Measurements from ENCODE around the gene RYR3.

Gene RYR3

GRCh38 chr15:33442449-33442848 lies 131.7 kb downstream of the RYR3 start (continued):
- TF ChIP-seq, protein P1, sequence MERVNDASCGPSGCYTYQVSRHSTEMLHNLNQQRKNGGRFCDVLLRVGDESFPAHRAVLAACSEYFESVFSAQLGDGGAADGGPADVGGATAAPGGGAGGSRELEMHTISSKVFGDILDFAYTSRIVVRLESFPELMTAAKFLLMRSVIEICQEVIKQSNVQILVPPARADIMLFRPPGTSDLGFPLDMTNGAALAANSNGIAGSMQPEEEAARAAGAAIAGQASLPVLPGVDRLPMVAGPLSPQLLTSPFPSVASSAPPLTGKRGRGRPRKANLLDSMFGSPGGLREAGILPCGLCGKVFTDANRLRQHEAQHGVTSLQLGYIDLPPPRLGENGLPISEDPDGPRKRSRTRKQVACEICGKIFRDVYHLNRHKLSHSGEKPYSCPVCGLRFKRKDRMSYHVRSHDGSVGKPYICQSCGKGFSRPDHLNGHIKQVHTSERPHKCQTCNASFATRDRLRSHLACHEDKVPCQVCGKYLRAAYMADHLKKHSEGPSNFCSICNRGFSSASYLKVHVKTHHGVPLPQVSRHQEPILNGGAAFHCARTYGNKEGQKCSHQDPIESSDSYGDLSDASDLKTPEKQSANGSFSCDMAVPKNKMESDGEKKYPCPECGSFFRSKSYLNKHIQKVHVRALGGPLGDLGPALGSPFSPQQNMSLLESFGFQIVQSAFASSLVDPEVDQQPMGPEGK (CRISPR knock-in tag; IDR thresholded peaks at IDR 0.05; ENCODE audit: borderline replicate concordance), result no peak
- TF ChIP-seq GLIS3 (CRISPR knock-in tag; IDR thresholded peaks at IDR 0.05) (no peak), ZC3H10 (CRISPR knock-in tag; IDR thresholded peaks at IDR 0.05) (no peak), ZNF8 (CRISPR knock-in tag; IDR thresholded peaks at IDR 0.05) (no peak), OSR1 (CRISPR knock-in tag; IDR thresholded peaks at IDR 0.05) (no peak)

GRCh38 chr15:33443708-33444107 lies 132.9 kb downstream of the RYR3 start:
- TF ChIP-seq CSDC2 (CRISPR knock-in tag; IDR thresholded peaks at IDR 0.05) (no peak), OSR1 (CRISPR knock-in tag; IDR thresholded peaks at IDR 0.05) (no peak), TCF4 (CRISPR knock-in tag; IDR thresholded peaks at IDR 0.05; ENCODE audit: borderline replicate concordance) (no peak), ARNTL (CRISPR knock-in tag; IDR thresholded peaks at IDR 0.05; ENCODE audit: borderline replicate concordance, low read depth) (no peak), ESRRG (CRISPR knock-in tag; IDR thresholded peaks at IDR 0.05) (no peak), ZFP30 (CRISPR knock-in tag; IDR thresholded peaks at IDR 0.05) (no peak), ZNF70 (CRISPR knock-in tag; IDR thresholded peaks at IDR 0.05) (no peak), RARB (CRISPR knock-in tag; IDR thresholded peaks at IDR 0.05) (no peak), ISL1 (CRISPR knock-in tag; IDR thresholded peaks at IDR 0.05) (no peak), ZC3H10 (CRISPR knock-in tag; IDR thresholded peaks at IDR 0.05) (no peak), SNAI2 (CRISPR knock-in tag; IDR thresholded peaks at IDR 0.05) (no peak), ZNF565 (CRISPR knock-in tag; conservative IDR thresholded peaks at IDR 0.05; ENCODE audit: low read depth) (no peak)
- TF ChIP-seq, protein P2, sequence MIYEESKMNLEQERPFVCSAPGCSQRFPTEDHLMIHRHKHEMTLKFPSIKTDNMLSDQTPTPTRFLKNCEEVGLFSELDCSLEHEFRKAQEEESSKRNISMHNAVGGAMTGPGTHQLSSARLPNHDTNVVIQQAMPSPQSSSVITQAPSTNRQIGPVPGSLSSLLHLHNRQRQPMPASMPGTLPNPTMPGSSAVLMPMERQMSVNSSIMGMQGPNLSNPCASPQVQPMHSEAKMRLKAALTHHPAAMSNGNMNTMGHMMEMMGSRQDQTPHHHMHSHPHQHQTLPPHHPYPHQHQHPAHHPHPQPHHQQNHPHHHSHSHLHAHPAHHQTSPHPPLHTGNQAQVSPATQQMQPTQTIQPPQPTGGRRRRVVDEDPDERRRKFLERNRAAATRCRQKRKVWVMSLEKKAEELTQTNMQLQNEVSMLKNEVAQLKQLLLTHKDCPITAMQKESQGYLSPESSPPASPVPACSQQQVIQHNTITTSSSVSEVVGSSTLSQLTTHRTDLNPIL (CRISPR knock-in tag; IDR thresholded peaks at IDR 0.05; ENCODE audit: low read depth), result no peak
- TF ChIP-seq, protein P3, sequence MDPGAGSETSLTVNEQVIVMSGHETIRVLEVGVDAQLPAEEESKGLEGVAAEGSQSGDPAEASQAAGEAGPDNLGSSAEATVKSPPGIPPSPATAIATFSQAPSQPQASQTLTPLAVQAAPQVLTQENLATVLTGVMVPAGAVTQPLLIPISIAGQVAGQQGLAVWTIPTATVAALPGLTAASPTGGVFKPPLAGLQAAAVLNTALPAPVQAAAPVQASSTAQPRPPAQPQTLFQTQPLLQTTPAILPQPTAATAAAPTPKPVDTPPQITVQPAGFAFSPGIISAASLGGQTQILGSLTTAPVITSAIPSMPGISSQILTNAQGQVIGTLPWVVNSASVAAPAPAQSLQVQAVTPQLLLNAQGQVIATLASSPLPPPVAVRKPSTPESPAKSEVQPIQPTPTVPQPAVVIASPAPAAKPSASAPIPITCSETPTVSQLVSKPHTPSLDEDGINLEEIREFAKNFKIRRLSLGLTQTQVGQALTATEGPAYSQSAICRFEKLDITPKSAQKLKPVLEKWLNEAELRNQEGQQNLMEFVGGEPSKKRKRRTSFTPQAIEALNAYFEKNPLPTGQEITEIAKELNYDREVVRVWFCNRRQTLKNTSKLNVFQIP (CRISPR knock-in tag; IDR thresholded peaks at IDR 0.05; ENCODE audit: borderline replicate concordance, low read depth), result no peak
- TF ChIP-seq, protein P1 (CRISPR knock-in tag; IDR thresholded peaks at IDR 0.05; ENCODE audit: borderline replicate concordance), result no peak
- ATAC-seq, result no peak

GRCh38 chr15:33445984-33446383 lies 135.2 kb downstream of the RYR3 start:
- no peak for ATAC-seq
- no peak for TF ChIP-seq ISL1 (CRISPR knock-in tag; IDR thresholded peaks at IDR 0.05)
- TF ChIP-seq PPARA (CRISPR knock-in tag; IDR thresholded peaks at IDR 0.05; ENCODE audit: borderline replicate concordance), result no peak
- no peak for TF ChIP-seq ZFP30 (CRISPR knock-in tag; IDR thresholded peaks at IDR 0.05)
- TF ChIP-seq ESRRG (CRISPR knock-in tag; IDR thresholded peaks at IDR 0.05), result no peak
- no peak for TF ChIP-seq TSHZ2 (CRISPR knock-in tag; IDR thresholded peaks at IDR 0.05)
- no peak for TF ChIP-seq CSDC2 (CRISPR knock-in tag; IDR thresholded peaks at IDR 0.05)
- no peak for TF ChIP-seq SNAI2 (CRISPR knock-in tag; IDR thresholded peaks at IDR 0.05)
- no peak for TF ChIP-seq ZNF565 (CRISPR knock-in tag; conservative IDR thresholded peaks at IDR 0.05; ENCODE audit: low read depth)
- TF ChIP-seq, protein P4, sequence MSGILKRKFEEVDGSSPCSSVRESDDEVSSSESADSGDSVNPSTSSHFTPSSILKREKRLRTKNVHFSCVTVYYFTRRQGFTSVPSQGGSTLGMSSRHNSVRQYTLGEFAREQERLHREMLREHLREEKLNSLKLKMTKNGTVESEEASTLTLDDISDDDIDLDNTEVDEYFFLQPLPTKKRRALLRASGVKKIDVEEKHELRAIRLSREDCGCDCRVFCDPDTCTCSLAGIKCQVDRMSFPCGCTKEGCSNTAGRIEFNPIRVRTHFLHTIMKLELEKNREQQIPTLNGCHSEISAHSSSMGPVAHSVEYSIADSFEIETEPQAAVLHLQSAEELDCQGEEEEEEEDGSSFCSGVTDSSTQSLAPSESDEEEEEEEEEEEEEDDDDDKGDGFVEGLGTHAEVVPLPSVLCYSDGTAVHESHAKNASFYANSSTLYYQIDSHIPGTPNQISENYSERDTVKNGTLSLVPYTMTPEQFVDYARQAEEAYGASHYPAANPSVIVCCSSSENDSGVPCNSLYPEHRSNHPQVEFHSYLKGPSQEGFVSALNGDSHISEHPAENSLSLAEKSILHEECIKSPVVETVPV (CRISPR knock-in tag; IDR thresholded peaks at IDR 0.05), result no peak
- TF ChIP-seq, protein P1 (CRISPR knock-in tag; IDR thresholded peaks at IDR 0.05; ENCODE audit: borderline replicate concordance), result no peak
- no peak for TF ChIP-seq TOX (CRISPR knock-in tag; IDR thresholded peaks at IDR 0.05; ENCODE audit: borderline replicate concordance)
- no peak for TF ChIP-seq ZNF70 (CRISPR knock-in tag; IDR thresholded peaks at IDR 0.05)
- no peak for TF ChIP-seq OSR1 (CRISPR knock-in tag; IDR thresholded peaks at IDR 0.05)
- TF ChIP-seq RARB (CRISPR knock-in tag; IDR thresholded peaks at IDR 0.05), result no peak
- TF ChIP-seq TCF4 (CRISPR knock-in tag; IDR thresholded peaks at IDR 0.05; ENCODE audit: borderline replicate concordance), result no peak
- no peak for TF ChIP-seq ZC3H10 (CRISPR knock-in tag; IDR thresholded peaks at IDR 0.05)
- TF ChIP-seq BACH2 (CRISPR knock-in tag; IDR thresholded peaks at IDR 0.05; ENCODE audit: borderline replicate concordance), result no peak
